ENCODE data around the gene JAK1. TPM values are rescaled to one million over a fixed set of nuclear protein-coding genes. Genes with fewer than 3 reads are reported as not detected.

Gene JAK1
- polyA plus RNA-seq, 1 donor from 2014 or later, result 26.8 TPM

- TF ChIP-seq MXI1 (conservative IDR thresholded peaks at IDR 0.05; ENCODE audit: poor library complexity, severe bottlenecking), result no peak
- Histone ChIP-seq H3K79me2 (replicated peaks; ENCODE audit: insufficient read depth, low read length) (no peaks in the 10 kb centered on the region), H3F3A (ENCODE audit: insufficient read depth, low read length, poor library complexity, severe bottlenecking) (no peaks in the 10 kb centered on the region), H2AFZ (ENCODE audit: low read depth, low read length) (no peak overlapping the region), H3K9ac (ENCODE audit: low read length) (no peak overlapping the region), H4K20me1 (ENCODE audit: insufficient read depth) (no peaks in the 10 kb centered on the region), H3K27me3 (ENCODE audit: insufficient read depth, low read depth, low read length) (no peaks in the 10 kb centered on the region), H3K4me3 (ENCODE audit: low read length) (no peak overlapping the region), H3K9me3 (ENCODE audit: low read length) (no peaks in the 10 kb centered on the region), H3K27ac (ENCODE audit: low read length) (no peak overlapping the region), H3K36me3 (ENCODE audit: insufficient read depth, low read length) (no peaks in the 10 kb centered on the region), H3K9me2 (ENCODE audit: insufficient read depth, low read length) (no peaks in the 10 kb centered on the region), H3K4me2 (ENCODE audit: low read length) (no peak overlapping the region)
Measured at GRCh38 chr1:64944913-64945312, 21.4 kb downstream of the JAK1 start.

GRCh38 chr1:64942675-64943074, 23.7 kb downstream of the JAK1 start:
- no peaks in the 10 kb centered on the region for H3F3A ChIP-seq (ENCODE audit: insufficient read depth, low read length, poor library complexity, severe bottlenecking)
- H2AFZ ChIP-seq (ENCODE audit: low read depth, low read length), result no peak overlapping the region
- H3K4me3 ChIP-seq (ENCODE audit: low read length), result no peak overlapping the region
- H3K27me3 ChIP-seq (ENCODE audit: insufficient read depth, low read depth, low read length), result no peaks in the 10 kb centered on the region
- no peaks in the 10 kb centered on the region for H3K9me2 ChIP-seq (ENCODE audit: insufficient read depth, low read length)
- H3K9ac ChIP-seq (ENCODE audit: low read length), result no peak overlapping the region
- H4K20me1 ChIP-seq (ENCODE audit: insufficient read depth), result no peaks in the 10 kb centered on the region
- H3K79me2 ChIP-seq (replicated peaks; ENCODE audit: insufficient read depth, low read length), result no peaks in the 10 kb centered on the region
- no peak overlapping the region for H3K4me2 ChIP-seq (ENCODE audit: low read length)
- TF ChIP-seq CTCF (IDR thresholded peaks at IDR 0.05; ENCODE audit: poor library complexity, severe bottlenecking), result no peak
- no peak for TF ChIP-seq MXI1 (conservative IDR thresholded peaks at IDR 0.05; ENCODE audit: poor library complexity, severe bottlenecking)
- TF ChIP-seq REST (IDR thresholded peaks at IDR 0.05; ENCODE audit: borderline replicate concordance), result no peak
- no peak for TF ChIP-seq EZH2 (IDR thresholded peaks at IDR 0.05; ENCODE audit: borderline replicate concordance, insufficient read depth, low read length, poor library complexity, severe bottlenecking)
- no peak for TF ChIP-seq EP300 (conservative IDR thresholded peaks at IDR 0.05; ENCODE audit: poor library complexity, severe bottlenecking)
- TF ChIP-seq SMC3 (conservative IDR thresholded peaks at IDR 0.05; ENCODE audit: poor library complexity), result no peak
- TF ChIP-seq TAF1 (IDR thresholded peaks at IDR 0.05; ENCODE audit: low read depth), result no peak
- TF ChIP-seq RAD21 (conservative IDR thresholded peaks at IDR 0.05), result no peak
- TF ChIP-seq POLR2AphosphoS5 (IDR thresholded peaks at IDR 0.05), result no peak
- H3K9me3 ChIP-seq (ENCODE audit: low read length), result no peaks in the 10 kb centered on the region
- H3K27ac ChIP-seq (ENCODE audit: low read length), result no peak overlapping the region
- no peaks in the 10 kb centered on the region for H3K36me3 ChIP-seq (ENCODE audit: insufficient read depth, low read length)

- H3K4me3 ChIP-seq (ENCODE audit: low read length), result no peak overlapping the region
- H3K9me2 ChIP-seq (ENCODE audit: insufficient read depth, low read length), result no peaks in the 10 kb centered on the region
- no peaks in the 10 kb centered on the region for H4K20me1 ChIP-seq (ENCODE audit: insufficient read depth)
- H3K79me2 ChIP-seq (replicated peaks; ENCODE audit: insufficient read depth, low read length), result no peaks in the 10 kb centered on the region
- no peak overlapping the region for H3K9ac ChIP-seq (ENCODE audit: low read length)
- H3K9me3 ChIP-seq (ENCODE audit: low read length), result no peaks in the 10 kb centered on the region
- no peaks in the 10 kb centered on the region for H3K36me3 ChIP-seq (ENCODE audit: insufficient read depth, low read length)
- TF ChIP-seq EZH2 (IDR thresholded peaks at IDR 0.05; ENCODE audit: borderline replicate concordance, insufficient read depth, low read length, poor library complexity, severe bottlenecking), result no peak
- no peak for TF ChIP-seq EP300 (conservative IDR thresholded peaks at IDR 0.05; ENCODE audit: poor library complexity, severe bottlenecking)
- TF ChIP-seq MXI1 (conservative IDR thresholded peaks at IDR 0.05; ENCODE audit: poor library complexity, severe bottlenecking), result no peak
- no peak overlapping the region for H3K4me2 ChIP-seq (ENCODE audit: low read length)
- H3K27me3 ChIP-seq (ENCODE audit: insufficient read depth, low read depth, low read length), result no peaks in the 10 kb centered on the region
- no peaks in the 10 kb centered on the region for H3F3A ChIP-seq (ENCODE audit: insufficient read depth, low read length, poor library complexity, severe bottlenecking)
- no peak overlapping the region for H3K27ac ChIP-seq (ENCODE audit: low read length)
- no peak overlapping the region for H2AFZ ChIP-seq (ENCODE audit: low read depth, low read length)
Measured at GRCh38 chr1:64942118-64942517, 24.2 kb downstream of the JAK1 start.
